ENCODE data around the gene RFNG.

GRCh38 chr17:81999976-82000802, 51.4 kb downstream of the RFNG start:
- TF ChIP-seq, protein P1, sequence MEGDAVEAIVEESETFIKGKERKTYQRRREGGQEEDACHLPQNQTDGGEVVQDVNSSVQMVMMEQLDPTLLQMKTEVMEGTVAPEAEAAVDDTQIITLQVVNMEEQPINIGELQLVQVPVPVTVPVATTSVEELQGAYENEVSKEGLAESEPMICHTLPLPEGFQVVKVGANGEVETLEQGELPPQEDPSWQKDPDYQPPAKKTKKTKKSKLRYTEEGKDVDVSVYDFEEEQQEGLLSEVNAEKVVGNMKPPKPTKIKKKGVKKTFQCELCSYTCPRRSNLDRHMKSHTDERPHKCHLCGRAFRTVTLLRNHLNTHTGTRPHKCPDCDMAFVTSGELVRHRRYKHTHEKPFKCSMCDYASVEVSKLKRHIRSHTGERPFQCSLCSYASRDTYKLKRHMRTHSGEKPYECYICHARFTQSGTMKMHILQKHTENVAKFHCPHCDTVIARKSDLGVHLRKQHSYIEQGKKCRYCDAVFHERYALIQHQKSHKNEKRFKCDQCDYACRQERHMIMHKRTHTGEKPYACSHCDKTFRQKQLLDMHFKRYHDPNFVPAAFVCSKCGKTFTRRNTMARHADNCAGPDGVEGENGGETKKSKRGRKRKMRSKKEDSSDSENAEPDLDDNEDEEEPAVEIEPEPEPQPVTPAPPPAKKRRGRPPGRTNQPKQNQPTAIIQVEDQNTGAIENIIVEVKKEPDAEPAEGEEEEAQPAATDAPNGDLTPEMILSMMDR (IDR thresholded peaks at IDR 0.05): no peak
- TF ChIP-seq POLR2A (IDR thresholded peaks at IDR 0.05): no peak
